CD8-positive, alpha-beta memory T cell (primary cell): ENCODE measurements around the gene LHFPL5. TPM values are rescaled to one million over a fixed set of nuclear protein-coding genes. Genes with fewer than 3 reads are reported as not detected.

Experiments
- CTCF ChIA-PET: fragments of 350-600 bp; sonication (Branson Sonifier 250); formaldehyde crosslinking; loops from one replicate; lab custom pipeline; 2021; ENCODE audit warnings: antibody characterized with exemption; lab: Charles Lee
- POLR2A ChIA-PET: fragments of 350-600 bp; sonication (Branson Sonifier 250); formaldehyde crosslinking; loops from one replicate; lab custom pipeline; 2021; ENCODE audit warnings: antibody characterized with exemption; lab: Charles Lee
- DNase-seq, 5 donors: peaks; one replicate each; pipeline versions ENCODE4 v3.0.0 to v3.0.0-alpha.2; 2020 to 2022; ENCODE audit warnings: mixed read lengths in 1 of 5
- H3K27ac ChIP-seq: one replicate; pipeline ENCODE4 v1.7.0; 2013; ENCODE audit warnings: low read depth, mild to moderate bottlenecking, low read length, moderate library complexity
- H3K27me3 ChIP-seq: 2 replicates; pipeline ENCODE4 v1.7.0; 2013; ENCODE audit warnings: low read length, mild to moderate bottlenecking; ENCODE audit not compliant: insufficient read depth, poor library complexity, severe bottlenecking
- H3K36me3 ChIP-seq: 2 replicates; pipeline ENCODE4 v1.7.0; 2013; ENCODE audit warnings: mild to moderate bottlenecking, low read length, moderate library complexity; ENCODE audit not compliant: insufficient read depth
- H3K4me1 ChIP-seq: 2 replicates; pipeline ENCODE4 v1.7.0; 2013; ENCODE audit warnings: mild to moderate bottlenecking, low read length, moderate library complexity; ENCODE audit not compliant: insufficient read depth
- H3K4me3 ChIP-seq: 2 replicates; pipeline ENCODE4 v1.7.0; 2013; ENCODE audit warnings: mild to moderate bottlenecking, low read length
- H3K9me3 ChIP-seq: 2 replicates; pipeline ENCODE4 v1.7.0; 2013; ENCODE audit warnings: mild to moderate bottlenecking, low read length
- H3K27ac Mint-ChIP-seq, 8 donors: one replicate each; pipeline ENCODE4 v1.8.0; 2020 to 2021; ENCODE audit warnings: mixed read lengths in 8 of 8, mild to moderate bottlenecking in 6 of 8, inconsistent platforms in 3 of 8, moderate library complexity in 3 of 8
- H3K27me3 Mint-ChIP-seq, 2 donors: one replicate each; pipeline ENCODE4 v1.8.0; 2020 to 2021; ENCODE audit warnings: mixed read lengths in 2 of 2, mild to moderate bottlenecking in 1 of 2, moderate library complexity in 1 of 2
- H3K36me3 Mint-ChIP-seq, 3 donors: one replicate each; pipeline ENCODE4 v1.8.0; 2020 to 2021; ENCODE audit warnings: mixed read lengths in 3 of 3, inconsistent platforms in 1 of 3, mild to moderate bottlenecking in 1 of 3
- H3K4me1 Mint-ChIP-seq, 3 donors: one replicate each; pipeline ENCODE4 v1.8.0; 2020 to 2021; ENCODE audit warnings: mixed read lengths in 3 of 3, inconsistent platforms in 1 of 3, mild to moderate bottlenecking in 1 of 3
- H3K4me3 Mint-ChIP-seq, 7 donors: one replicate each; pipeline ENCODE4 v1.8.0; 2020 to 2021; ENCODE audit warnings: mixed read lengths in 7 of 7, mild to moderate bottlenecking in 6 of 7, moderate library complexity in 4 of 7, inconsistent platforms in 2 of 7
- H3K9me3 Mint-ChIP-seq, 5 donors: one replicate each; pipeline ENCODE4 v1.8.0; 2020 to 2022; ENCODE audit warnings: mixed read lengths in 5 of 5, mild to moderate bottlenecking in 3 of 5, moderate library complexity in 2 of 5, inconsistent platforms in 1 of 5
- polyA plus RNA-seq: library from polyadenylated mRNA; unstranded; fragments of 300-500 nt; fragmentation: Illumina TruSeq; gene quantifications from one replicate; pipeline ENCODE4 v1.2.3, GENCODE V29; 2021
- total RNA-seq, 2 experiments: library from RNA; stranded (reverse); gene quantifications; one replicate each; pipeline ENCODE4 v1.2.3, GENCODE V29; 2021

The LHFPL5 gene
- total and polyA plus RNA-seq, 3 experiments from 2014 or later: not detected

DNA sequence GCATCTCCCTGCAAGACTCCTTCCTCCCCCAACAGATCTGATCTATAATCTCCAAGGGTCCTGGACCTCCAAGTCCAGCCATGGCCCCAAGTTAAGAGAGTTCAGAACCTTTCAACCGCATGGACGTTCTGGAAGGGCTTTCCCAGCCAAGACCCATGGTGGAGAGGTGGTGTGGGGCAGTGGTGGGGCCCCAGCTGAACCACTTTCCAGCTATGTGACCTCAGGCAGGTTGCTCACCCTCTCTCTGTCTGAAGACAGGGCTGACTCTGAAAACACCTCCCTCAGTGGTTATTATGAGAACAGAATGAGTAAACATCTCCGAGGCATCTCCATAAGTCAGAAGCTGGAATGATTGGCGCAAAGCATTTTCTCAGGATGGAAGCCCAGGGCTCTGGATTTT, 8.9 kb upstream of the LHFPL5 start:
- no peaks in the 10 kb centered on the region for H3K9me3 Mint-ChIP-seq
- peaks cover 10 to 18% of the 10 kb centered on the region in 2 donors for H3K27me3 Mint-ChIP-seq
- H3K4me1 ChIP-seq: no peaks in the 10 kb centered on the region
- no peak overlapping the region for H3K27ac Mint-ChIP-seq
- H3K36me3 Mint-ChIP-seq: no peaks in the 10 kb centered on the region
- H3K27me3 ChIP-seq: peaks cover 11% of the 10 kb centered on the region
- no peak overlapping the region for H3K4me3 ChIP-seq
- ChIA-PET POLR2A (interaction anchor here (0.6 kb wide), 1 partner anchor 93 kb away, joined by 4 read pairs; no protein-coding TSS in a partner anchor), CTCF (no interaction called here)
- no peak overlapping the region for H3K4me3 Mint-ChIP-seq
- H3K27ac ChIP-seq: no peak overlapping the region
- H3K36me3 ChIP-seq: no peaks in the 10 kb centered on the region
- H3K9me3 ChIP-seq: no peaks in the 10 kb centered on the region
- DNase-seq: no peak
- no peaks in the 10 kb centered on the region for H3K4me1 Mint-ChIP-seq

DNA sequence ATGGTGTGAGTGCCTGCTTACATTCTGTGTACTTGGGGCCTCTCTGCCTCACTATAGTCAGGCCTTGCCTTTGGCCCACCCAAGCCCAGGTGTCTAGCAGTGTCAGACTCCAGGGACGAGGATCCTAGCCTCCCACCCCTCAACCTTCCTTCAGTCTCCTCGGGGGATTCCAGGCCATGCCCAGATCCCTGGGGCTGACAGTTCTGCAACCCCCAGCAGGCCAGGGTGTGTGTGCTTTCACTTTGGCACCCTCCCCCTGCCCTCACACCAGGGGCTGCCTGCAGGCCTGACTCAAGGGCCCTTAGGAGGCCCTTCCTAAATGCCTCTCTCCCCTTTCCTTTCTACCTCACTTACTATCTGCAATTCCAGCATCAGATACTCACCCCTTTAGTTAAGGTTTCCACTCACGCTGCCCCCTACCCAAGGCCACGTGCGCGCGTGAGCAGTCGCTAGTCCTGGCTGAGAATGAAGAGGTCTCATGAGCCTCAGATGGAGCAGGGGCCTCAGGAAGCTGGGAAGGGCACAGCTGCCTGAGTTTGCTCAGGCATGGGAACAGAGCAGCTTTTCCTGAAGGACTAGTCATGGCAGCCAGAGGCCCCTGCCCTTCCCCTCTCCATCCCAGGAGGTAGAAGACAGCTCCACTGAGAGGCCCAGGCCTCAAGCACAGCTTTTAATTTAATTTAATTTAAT, 7.2 kb upstream of the LHFPL5 start:
- no peak overlapping the region for H3K27ac ChIP-seq
- H3K27me3 Mint-ChIP-seq: peaks cover 9 to 12% of the 10 kb centered on the region in 2 donors
- no peak overlapping the region for H3K4me3 ChIP-seq
- H3K4me1 ChIP-seq: no peaks in the 10 kb centered on the region
- CTCF ChIA-PET: no interaction called here
- H3K36me3 Mint-ChIP-seq: no peaks in the 10 kb centered on the region
- H3K27me3 ChIP-seq: peaks cover 11% of the 10 kb centered on the region
- DNase-seq: no peak
- no peak overlapping the region for H3K4me3 Mint-ChIP-seq
- POLR2A ChIA-PET: no interaction called here
- H3K4me1 Mint-ChIP-seq: no peaks in the 10 kb centered on the region
- no peak overlapping the region for H3K27ac Mint-ChIP-seq
- no peaks in the 10 kb centered on the region for H3K9me3 Mint-ChIP-seq
- H3K36me3 ChIP-seq: no peaks in the 10 kb centered on the region
- no peaks in the 10 kb centered on the region for H3K9me3 ChIP-seq

DNA sequence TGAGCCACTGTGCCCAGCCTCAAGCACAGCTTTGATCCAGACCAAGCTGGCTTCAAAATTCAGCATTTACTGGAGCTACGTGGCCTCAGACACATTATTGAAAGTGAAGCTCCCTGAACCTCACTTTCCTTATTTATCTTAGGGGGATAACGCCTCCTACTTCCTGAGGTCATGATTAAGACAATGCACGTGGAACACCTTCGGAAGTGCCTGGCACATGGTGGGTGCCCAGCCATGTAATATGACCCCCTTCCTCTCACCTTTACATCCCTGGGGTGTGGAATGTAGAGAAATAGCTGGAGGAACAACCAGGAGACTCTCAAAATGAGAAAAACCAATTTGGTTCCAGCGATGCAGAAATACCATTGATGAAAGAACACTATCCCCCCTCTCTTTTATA, 6.4 kb upstream of the LHFPL5 start:
- H3K4me3 Mint-ChIP-seq: no peak overlapping the region
- H3K27ac Mint-ChIP-seq: no peak overlapping the region
- DNase-seq: no peak
- no peaks in the 10 kb centered on the region for H3K36me3 ChIP-seq
- no peaks in the 10 kb centered on the region for H3K9me3 ChIP-seq
- no peaks in the 10 kb centered on the region for H3K9me3 Mint-ChIP-seq
- H3K27me3 Mint-ChIP-seq: peaks cover 8 to 11% of the 10 kb centered on the region in 2 donors
- peaks cover 11% of the 10 kb centered on the region for H3K27me3 ChIP-seq
- H3K4me3 ChIP-seq: no peak overlapping the region
- H3K36me3 Mint-ChIP-seq: no peaks in the 10 kb centered on the region
- H3K4me1 Mint-ChIP-seq: no peaks in the 10 kb centered on the region
- POLR2A ChIA-PET: no interaction called here
- CTCF ChIA-PET: no interaction called here
- no peaks in the 10 kb centered on the region for H3K4me1 ChIP-seq
- no peak overlapping the region for H3K27ac ChIP-seq

DNA sequence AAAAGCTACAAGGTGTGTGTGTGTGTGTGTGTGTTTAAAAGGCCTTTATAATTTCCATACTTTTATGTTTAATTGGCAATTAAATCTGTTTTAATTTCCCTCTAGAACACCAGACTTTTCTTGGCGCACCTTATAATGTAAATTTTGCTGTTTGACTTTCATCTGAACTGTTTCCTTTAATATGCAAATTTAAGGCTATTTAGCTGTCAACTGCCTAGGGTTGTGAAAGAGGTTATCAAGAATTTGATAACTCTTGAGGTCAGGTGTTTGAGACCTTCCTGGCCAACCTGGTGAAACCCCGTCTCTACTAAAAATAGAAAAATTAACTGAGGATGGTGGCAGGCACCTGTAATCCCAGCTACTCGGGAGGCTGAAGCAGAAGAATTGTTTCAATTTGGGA, 4.0 kb upstream of the LHFPL5 start:
- ChIA-PET CTCF (no interaction called here), POLR2A (no interaction called here)
- Histone ChIP-seq H3K9me3 (no peaks in the 10 kb centered on the region), H3K27ac (no peak overlapping the region), H3K4me1 (no peaks in the 10 kb centered on the region), H3K27me3 (peaks cover 7% of the 10 kb centered on the region), H3K4me3 (no peak overlapping the region), H3K36me3 (no peaks in the 10 kb centered on the region)
- no peak overlapping the region for H3K27ac Mint-ChIP-seq
- DNase-seq: no peak
- peaks cover 0 to under 1% (median 0%) of the 10 kb centered on the region in 5 donors for H3K9me3 Mint-ChIP-seq
- H3K4me1 Mint-ChIP-seq: peaks cover 4 to 10% (median 5%) of the 10 kb centered on the region in 3 donors
- peaks cover 5 to 16% of the 10 kb centered on the region in 2 donors for H3K27me3 Mint-ChIP-seq
- H3K4me3 Mint-ChIP-seq: no peak overlapping the region
- H3K36me3 Mint-ChIP-seq: no peaks in the 10 kb centered on the region

DNA sequence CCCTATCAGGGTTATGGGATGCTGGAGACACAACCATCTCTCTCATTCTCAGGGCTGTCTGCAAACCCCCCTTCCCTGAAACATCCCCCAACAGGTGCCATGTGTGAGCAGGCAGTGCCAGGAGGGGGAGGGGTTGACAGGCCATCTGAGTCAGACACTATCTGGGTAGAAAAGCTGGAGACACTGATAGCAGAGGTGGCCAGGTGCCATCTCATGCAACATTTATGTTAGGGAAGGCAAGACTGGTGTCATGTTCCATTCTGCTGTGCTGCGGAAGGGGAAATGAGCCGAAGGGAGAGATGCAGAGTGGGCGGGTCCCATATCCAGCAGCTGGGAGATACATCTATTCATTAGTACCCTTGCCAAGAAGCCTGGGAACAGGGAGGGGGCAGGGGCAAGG, 3.5 kb downstream of the LHFPL5 start:
- no peaks in the 10 kb centered on the region for H3K36me3 Mint-ChIP-seq
- H3K36me3 ChIP-seq: no peaks in the 10 kb centered on the region
- H3K4me1 Mint-ChIP-seq: peaks cover 8 to 17% (median 14%) of the 10 kb centered on the region in 3 donors
- H3K27ac ChIP-seq: no peak overlapping the region
- ChIA-PET POLR2A (no interaction called here), CTCF (no interaction called here)
- H3K9me3 ChIP-seq: no peaks in the 10 kb centered on the region
- H3K27me3 ChIP-seq: peaks cover 9% of the 10 kb centered on the region
- no peak overlapping the region for H3K4me3 Mint-ChIP-seq
- no peak for DNase-seq
- no peaks in the 10 kb centered on the region for H3K4me1 ChIP-seq
- peaks cover 15 to 33% of the 10 kb centered on the region in 2 donors for H3K27me3 Mint-ChIP-seq
- no peak overlapping the region for H3K27ac Mint-ChIP-seq
- no peak overlapping the region for H3K4me3 ChIP-seq
- H3K9me3 Mint-ChIP-seq: peaks cover 0 to 2% (median 0%) of the 10 kb centered on the region in 5 donors

DNA sequence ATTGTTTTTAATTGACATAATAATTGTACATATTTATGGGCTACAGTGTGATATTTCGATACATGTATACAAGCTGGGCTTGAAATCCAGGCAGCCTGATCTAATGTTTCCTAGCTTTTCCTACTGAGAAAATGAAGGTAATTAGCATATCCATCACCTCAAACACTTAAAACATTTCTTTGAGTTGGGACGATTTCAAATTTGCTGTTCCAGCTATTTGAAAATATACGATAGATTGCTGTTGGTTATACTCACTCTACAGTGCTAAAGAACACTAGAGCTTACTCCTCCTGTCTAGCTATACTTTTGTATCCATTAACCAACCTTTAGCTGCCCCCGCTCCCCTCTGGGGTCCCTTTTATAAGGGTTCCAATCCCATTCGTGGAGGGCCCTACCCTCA, 4.7 kb downstream of the LHFPL5 start:
- H3K36me3 Mint-ChIP-seq: no peaks in the 10 kb centered on the region
- peaks cover 17 to 31% of the 10 kb centered on the region in 2 donors for H3K27me3 Mint-ChIP-seq
- peaks cover 0 to 2% (median 0%) of the 10 kb centered on the region in 5 donors for H3K9me3 Mint-ChIP-seq
- H3K9me3 ChIP-seq: no peaks in the 10 kb centered on the region
- H3K27me3 ChIP-seq: peaks cover 9% of the 10 kb centered on the region
- H3K4me3 ChIP-seq: no peak overlapping the region
- H3K36me3 ChIP-seq: no peaks in the 10 kb centered on the region
- no peak for DNase-seq
- H3K4me3 Mint-ChIP-seq: no peak overlapping the region
- ChIA-PET POLR2A (no interaction called here), CTCF (no interaction called here)
- no peaks in the 10 kb centered on the region for H3K4me1 ChIP-seq
- peaks cover 7 to 14% (median 11%) of the 10 kb centered on the region in 3 donors for H3K4me1 Mint-ChIP-seq
- no peak overlapping the region for H3K27ac ChIP-seq
- no peak overlapping the region for H3K27ac Mint-ChIP-seq

DNA sequence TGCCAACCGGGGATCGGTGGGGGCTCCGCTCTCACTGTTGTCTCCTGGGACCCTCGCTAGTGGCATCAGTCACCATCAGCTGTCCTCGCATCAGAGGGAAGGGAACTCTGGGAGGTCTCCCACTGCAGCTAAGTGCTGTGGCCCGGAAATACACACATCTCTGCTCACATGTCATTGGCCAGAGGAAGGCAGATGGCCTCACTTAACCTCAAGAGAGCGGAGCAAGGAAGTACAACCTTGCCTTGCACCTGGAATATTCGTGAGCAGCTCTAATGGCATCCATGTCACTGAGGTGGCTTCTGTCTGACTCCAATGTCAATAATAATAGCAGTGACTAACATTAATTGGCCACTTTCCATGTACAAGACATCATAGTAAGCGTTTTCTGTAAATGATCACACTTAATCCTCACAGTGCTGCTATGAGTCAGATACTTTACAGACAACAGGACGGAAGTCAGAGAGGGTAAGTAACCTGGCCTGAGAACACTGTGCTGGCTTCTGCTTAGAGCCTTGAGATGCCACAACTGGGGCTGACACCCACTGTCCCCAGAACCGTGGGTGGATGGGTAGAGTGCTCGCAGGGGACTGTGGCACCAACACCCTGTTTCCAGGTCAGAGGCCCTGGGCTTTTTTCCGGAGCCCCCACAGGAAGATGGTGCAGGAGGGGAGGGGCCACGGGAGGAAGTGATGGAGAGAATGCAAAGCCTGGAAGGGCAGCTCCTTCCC, 6.0 kb downstream of the LHFPL5 start:
- no peaks in the 10 kb centered on the region for H3K36me3 ChIP-seq
- H3K27ac ChIP-seq: no peak overlapping the region
- Mint-ChIP-seq H3K27ac (peak overlapping the region in 4 of 8 donors; percentile 4 to 96 (median 30)), H3K4me1 (peaks cover 4 to 10% (median 7%) of the 10 kb centered on the region in 3 donors), H3K36me3 (no peaks in the 10 kb centered on the region), H3K9me3 (peaks cover 0 to 2% (median 0%) of the 10 kb centered on the region in 5 donors), H3K4me3 (peak overlapping the region in 1 of 7 donors; percentile 63), H3K27me3 (peaks cover 18 to 22% of the 10 kb centered on the region in 2 donors)
- ChIA-PET POLR2A (no interaction called here), CTCF (no interaction called here)
- H3K27me3 ChIP-seq: peaks cover 3% of the 10 kb centered on the region
- no peak overlapping the region for H3K4me3 ChIP-seq
- no peaks in the 10 kb centered on the region for H3K4me1 ChIP-seq
- no peak for DNase-seq
- no peaks in the 10 kb centered on the region for H3K9me3 ChIP-seq

DNA sequence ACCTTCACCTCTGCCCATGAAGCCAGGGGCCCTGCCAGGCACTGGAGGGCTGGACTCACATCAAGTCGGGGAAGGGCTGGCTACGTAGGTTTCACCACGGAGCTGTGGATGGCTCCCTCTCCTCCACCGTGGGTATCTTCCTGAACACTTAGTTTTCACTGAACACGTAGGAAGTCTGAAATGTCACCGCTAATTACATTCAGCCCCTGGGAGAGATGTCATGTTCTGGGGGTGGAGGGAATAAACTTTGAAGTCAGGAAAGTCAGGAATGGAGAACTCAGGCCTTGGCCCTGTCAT, 6.5 kb downstream of the LHFPL5 start:
- H3K9me3 Mint-ChIP-seq: peaks cover 0 to 3% (median 2%) of the 10 kb centered on the region in 5 donors
- Histone ChIP-seq H3K4me3 (no peak overlapping the region), H3K27me3 (peaks cover 3% of the 10 kb centered on the region), H3K36me3 (no peaks in the 10 kb centered on the region), H3K4me1 (no peaks in the 10 kb centered on the region), H3K9me3 (no peaks in the 10 kb centered on the region), H3K27ac (no peak overlapping the region)
- no peak overlapping the region for H3K4me3 Mint-ChIP-seq
- no peaks in the 10 kb centered on the region for H3K36me3 Mint-ChIP-seq
- peaks cover 4 to 10% (median 7%) of the 10 kb centered on the region in 3 donors for H3K4me1 Mint-ChIP-seq
- peaks cover 17% of the 10 kb centered on the region in 2 donors for H3K27me3 Mint-ChIP-seq
- DNase-seq: no peak
- ChIA-PET POLR2A (no interaction called here), CTCF (no interaction called here)
- no peak overlapping the region for H3K27ac Mint-ChIP-seq
